KBM-7 (cell line): ENCODE measurements around the gene CCL5.

Source experiments
- DNase-seq: peaks from one replicate; pipeline ENCODE4 v3.0.0-alpha.2; 2015
- in situ Hi-C: fragments of 300-500 bp; cut with MboI; formaldehyde crosslinking; loops from 2 replicates; pipeline ENCODE4 v1.14.3; 2020; ENCODE audit warnings: low sequenced_read_pairs, low pct_unique_long_range_greater_than_20kb, mixed read lengths

CCL5 gene

GRCh38 chr17:35879773-35880654 is at the start of gene CCL5:
TSS of gene CCL5 (minus strand) at chr17:35880360.
- in situ Hi-C loops = no loop called here
- peak; percentile 46 for DNase-seq

GRCh38 chr17:35927714-35928113 is 47.6 kb upstream of the CCL5 start:
- no peak for DNase-seq
- in situ Hi-C loops = no loop called here

DNA sequence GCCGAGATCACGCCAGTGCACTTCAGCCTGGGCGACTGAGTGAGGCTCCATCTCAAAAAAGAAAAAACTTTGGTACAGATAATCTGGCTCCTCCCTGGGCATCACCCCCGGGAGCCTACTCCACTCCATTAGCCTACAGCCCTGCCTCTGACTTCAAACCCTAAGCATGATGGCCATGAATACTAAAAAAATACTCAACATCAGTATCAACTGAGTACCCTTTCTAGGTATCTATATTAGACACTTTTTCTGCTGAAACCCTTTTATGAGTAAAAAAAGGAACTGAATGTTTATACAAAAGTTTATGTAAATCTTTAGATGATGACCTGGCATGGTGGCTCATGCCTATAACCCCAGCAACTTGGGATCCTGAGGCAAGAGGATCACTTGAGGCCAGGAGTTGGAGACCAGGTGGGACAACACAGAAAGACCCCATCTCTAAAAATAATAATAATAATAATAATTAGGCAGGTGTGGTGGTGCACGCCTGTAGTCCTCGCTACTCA is 43.5 kb upstream of the CCL5 start:
- in situ Hi-C loops = no loop called here
- DNase-seq = no peak

DNA sequence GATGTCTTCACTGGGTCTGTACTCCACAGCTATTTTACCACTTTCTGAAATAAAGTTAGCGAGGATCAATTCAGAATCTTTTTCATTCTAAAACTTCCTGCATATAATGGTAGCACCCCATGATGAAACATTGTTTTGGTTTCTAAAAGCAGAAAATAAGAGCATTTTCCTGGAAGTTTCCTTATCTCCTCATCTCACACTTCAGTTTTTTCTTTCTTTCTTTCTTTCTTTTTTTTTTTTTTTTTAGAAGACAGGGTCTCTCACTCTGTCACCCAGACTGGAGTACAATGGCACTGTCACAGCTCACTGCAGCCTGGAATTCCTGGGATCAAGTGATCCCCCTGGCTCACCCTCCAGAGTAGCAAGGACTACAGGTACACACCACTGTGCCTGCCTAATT is 40.1 kb upstream of the CCL5 start:
- in situ Hi-C loops = no loop called here
- no peak for DNase-seq

GRCh38 chr17:35918665-35919064 is 38.5 kb upstream of the CCL5 start:
- in situ Hi-C loops = no loop called here
- peak; percentile 19 for DNase-seq

GRCh38 chr17:35917519-35918213 is 37.5 kb upstream of the CCL5 start:
- in situ Hi-C loops = no loop called here

DNA sequence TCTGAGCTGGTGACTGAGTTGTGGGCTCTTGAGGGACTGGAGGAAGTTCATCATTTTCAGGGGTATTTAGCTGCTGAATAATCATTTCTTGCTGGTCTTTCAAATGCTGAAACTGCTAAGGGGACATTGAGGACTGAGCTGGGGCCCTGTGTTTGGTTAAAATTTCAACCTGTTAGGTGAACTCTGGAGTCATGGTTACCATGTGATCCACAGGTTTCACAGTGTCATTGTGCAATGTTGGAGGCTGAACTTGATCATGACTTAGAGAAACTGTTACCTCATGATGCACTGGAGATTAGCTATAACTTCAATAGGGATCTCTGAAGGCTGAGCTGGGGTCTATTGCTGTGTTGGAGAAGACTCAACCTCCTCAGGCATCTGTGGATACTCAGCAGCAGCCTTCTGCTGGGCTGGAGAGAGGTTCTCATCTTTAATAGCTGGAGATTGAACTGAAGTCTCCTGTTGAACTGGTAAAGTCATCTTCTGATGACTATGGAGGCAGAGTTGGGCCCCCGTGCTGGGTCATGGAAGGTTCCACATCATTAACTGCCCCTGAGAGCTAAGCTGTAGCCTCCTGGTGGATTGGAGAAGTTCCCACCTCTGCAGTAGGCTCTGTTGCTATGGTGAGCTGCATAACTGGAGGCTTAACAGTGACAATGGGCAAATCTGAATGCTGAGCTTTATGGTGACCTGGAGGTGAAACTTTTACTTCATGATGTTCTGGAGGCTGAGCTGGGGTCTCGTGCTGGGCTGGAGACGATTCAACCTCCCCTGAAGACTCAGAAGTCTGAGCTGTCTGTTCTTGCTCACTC is 35.2 kb upstream of the CCL5 start:
- in situ Hi-C loops = no loop called here
- peak; percentile 25 for DNase-seq

More at GRCh38 chr17:35917519-35918213, 37.5 kb upstream of the CCL5 start:
- no peak for DNase-seq

DNA sequence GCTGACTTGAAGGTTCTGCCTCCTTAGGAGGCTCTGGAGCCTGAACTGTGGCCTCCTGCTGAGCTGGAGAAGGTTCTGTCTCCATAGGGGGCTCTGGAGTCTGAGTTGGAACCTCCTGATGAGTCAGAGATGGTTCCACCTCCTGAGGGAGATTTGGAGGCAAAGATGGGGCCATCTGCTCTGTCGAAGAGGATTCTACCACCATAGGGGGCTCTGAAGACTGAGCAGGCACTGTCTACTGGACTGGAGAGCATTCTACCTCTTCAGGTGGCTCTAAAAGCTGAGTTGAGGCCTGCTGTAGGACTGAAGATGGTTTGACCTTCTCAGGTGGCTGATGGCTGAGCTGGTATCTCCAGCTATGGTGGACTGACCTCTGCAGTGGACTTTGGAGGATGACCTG is 34.2 kb upstream of the CCL5 start:
- no peak for DNase-seq
- in situ Hi-C loops = no loop called here

GRCh38 chr17:35913609-35914008 is 33.4 kb upstream of the CCL5 start:
- DNase-seq = no peak
- in situ Hi-C loops = no loop called here

- DNase-seq = no peak
- in situ Hi-C loops = no loop called here
These were observed 32.8 kb upstream of the CCL5 start for GRCh38 chr17:35912942-35913341.

DNA sequence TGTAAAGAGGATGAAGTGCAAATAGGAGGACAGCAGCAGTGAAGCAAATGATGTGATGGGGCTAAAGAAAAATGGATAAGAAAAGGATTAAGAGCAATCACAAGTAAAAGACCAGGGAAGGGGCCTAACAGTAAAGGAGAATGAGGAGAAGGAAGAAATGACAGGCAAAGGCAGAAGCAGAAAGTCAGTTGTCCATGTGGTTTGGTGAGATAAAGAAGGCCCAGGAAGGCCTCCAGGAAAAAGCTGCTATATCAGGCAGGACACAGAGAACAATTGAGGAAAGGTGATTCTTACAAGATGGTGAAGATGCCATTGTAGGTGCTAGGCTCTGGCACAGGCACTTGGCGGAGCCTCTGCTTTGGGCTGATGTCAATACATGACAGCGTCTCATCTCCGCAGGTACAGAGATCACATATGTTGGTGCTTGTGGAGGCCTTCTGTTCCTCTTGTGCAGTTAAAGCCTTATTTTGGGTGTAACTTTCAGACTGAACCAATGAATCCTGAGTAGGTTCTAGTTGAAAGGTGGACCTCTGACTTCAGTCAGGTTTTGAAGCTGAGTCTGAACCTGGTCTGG is 32.3 kb upstream of the CCL5 start:
- no peak for DNase-seq
- in situ Hi-C loops = no loop called here

DNA sequence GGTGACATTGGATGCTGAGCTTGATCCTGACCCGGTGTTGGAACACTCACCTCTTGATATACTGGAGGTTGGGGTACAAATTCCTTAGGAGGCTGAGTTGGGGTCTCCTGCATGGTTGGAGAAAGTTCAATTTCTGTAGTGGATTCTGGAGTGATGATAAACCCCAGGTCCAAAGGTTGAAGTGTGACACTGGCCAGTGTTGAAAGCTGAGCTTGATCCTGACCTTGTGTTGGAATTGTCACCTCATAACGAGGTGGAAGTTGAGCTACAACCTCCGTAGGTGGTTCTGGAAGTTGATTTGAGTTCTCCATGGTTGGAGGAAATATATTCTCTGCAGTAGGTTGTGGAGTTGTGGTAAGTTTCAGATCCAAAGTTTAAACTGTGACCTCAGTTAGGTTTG is 29.2 kb upstream of the CCL5 start:
- DNase-seq = no peak
- in situ Hi-C loops = no loop called here

- in situ Hi-C loops = no loop called here
These were observed 27.5 kb upstream of the CCL5 start for GRCh38 chr17:35907691-35908090.

GRCh38 chr17:35906926-35907637 is 26.9 kb upstream of the CCL5 start:
- no peak for DNase-seq
- in situ Hi-C loops = no loop called here

More at GRCh38 chr17:35907691-35908090, 27.5 kb upstream of the CCL5 start:
- DNase-seq = no peak

DNA sequence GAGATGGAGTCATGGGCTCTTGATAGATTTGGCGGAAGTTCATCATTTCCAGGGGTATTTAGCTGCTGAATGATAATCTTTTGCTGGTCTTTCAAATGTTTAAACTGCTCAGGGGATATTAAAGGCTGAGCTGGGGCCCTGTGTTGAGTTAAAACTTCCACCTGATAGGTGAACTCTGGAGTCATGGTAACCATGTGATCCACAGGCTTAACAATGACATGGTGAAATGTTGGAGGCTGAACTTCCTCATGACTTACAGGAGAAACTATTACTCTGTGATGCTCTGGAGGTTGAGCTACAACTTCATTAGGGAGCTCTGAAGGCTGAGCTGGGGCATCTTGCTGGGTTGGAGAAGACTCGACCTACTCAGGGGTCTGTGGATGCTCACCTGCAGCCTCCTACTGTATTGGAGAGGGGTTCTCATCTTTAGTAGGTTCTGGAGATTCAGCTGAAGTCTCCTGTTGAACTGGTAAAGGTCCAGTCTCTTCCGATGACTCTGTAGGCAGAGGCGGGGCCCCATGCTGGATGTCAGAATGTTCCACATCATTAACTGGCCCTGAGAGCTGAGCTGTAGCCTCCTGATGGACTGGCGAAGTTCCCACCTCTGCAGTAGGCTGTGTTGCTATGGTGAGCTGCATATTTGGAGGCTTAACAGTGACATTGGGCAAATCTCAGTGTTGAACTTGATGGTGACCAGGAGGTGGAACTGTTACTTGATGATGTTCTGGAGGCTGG is 26.2 kb upstream of the CCL5 start:
- no peak for DNase-seq
- in situ Hi-C loops = no loop called here

DNA sequence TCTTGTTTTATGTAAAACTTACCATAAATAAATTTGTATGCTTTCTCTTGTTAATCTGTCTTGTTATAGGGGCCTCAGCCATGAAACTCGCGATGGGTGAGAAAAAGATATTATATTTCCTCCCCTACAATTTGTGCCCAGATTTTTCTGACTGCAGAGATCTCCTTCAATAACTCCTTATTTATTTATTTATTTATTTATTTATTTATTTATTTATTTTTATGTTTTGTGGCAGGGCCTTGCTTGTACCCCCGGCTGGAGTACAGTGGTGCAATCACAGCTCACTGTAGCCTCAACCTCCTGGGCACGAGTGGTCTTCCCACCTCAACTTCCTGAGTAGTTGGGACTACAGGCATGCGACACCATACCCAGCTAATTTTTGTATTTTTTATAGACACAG is 23.3 kb upstream of the CCL5 start:
- DNase-seq = no peak
- in situ Hi-C loops = no loop called here

DNA sequence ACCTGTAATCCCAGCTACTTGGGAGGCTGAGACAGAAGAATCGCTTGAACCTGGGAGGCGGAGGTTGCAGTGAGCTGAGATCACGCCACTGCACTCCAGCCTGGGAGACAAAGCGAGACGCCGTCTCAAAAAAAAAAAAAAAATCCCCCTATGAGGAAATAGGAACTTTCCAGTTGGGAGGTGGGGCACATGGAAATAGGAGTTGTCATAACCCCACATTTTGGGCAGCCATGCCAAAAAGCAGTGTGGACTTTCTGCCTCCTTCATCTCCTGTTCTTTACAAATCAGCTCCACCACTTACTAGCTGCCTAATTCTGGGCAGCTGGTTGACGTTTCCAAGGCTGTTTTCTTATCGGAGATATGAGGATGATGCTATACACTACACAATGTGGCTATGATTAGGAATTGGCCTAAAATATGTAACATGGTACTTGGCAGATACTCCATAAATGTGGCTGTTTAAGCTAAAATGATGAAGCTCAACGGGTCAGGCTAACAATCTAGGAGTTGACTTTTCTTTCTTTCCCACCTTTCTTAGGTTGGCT is 21.5 kb upstream of the CCL5 start:
- in situ Hi-C loops = no loop called here
- no peak for DNase-seq
